22Rv1 (cell line): ENCODE measurements around the gene ABCD2.
"Not testable (repeated sequence)": the region's sequence is repeated elsewhere in the genome, so short reads cannot be mapped to it uniquely, and the experiment has no call there.

Experiments
- H3K27ac ChIP-seq: fragments of 450-650 bp; 2 replicates; pipeline ENCODE4 v1.5.1; 2017
- ZFX ChIP-seq: fragments of 450-650 bp; IDR thresholded peaks from 2 replicates; pipeline ENCODE4 v1.6.1; 2017; ENCODE audit warnings: antibody characterized with exemption, borderline replicate concordance
- TF ChIP-seq, protein P1 (sequence below): fragments of 450-650 bp; IDR thresholded peaks from 2 replicates; pipeline ENCODE4 v1.5.1; 2017; ENCODE audit warnings: mild to moderate bottlenecking

ABCD2 gene

DNA sequence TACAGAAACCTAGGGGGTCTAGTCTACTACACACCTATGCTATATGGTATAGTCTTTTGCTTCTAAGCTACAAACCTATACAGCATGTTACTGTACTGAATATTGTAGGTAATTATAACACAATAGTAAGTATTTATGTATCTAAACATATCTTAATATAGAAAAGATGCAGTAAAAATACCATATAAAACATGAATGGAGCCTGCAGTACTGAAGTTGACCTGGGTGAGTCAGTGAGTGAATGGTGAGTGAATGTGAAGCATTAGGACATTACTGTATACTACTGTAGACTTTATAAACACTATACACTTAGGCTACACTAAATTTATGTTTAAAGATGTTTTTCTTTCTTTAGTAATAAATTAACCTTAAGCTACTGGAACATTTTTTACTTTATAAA lies 13.1 kb upstream of the ABCD2 start:
- no peak overlapping the region for H3K27ac ChIP-seq
- TF ChIP-seq, protein P1, sequence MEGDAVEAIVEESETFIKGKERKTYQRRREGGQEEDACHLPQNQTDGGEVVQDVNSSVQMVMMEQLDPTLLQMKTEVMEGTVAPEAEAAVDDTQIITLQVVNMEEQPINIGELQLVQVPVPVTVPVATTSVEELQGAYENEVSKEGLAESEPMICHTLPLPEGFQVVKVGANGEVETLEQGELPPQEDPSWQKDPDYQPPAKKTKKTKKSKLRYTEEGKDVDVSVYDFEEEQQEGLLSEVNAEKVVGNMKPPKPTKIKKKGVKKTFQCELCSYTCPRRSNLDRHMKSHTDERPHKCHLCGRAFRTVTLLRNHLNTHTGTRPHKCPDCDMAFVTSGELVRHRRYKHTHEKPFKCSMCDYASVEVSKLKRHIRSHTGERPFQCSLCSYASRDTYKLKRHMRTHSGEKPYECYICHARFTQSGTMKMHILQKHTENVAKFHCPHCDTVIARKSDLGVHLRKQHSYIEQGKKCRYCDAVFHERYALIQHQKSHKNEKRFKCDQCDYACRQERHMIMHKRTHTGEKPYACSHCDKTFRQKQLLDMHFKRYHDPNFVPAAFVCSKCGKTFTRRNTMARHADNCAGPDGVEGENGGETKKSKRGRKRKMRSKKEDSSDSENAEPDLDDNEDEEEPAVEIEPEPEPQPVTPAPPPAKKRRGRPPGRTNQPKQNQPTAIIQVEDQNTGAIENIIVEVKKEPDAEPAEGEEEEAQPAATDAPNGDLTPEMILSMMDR = no peak
- TF ChIP-seq ZFX = no peak

DNA sequence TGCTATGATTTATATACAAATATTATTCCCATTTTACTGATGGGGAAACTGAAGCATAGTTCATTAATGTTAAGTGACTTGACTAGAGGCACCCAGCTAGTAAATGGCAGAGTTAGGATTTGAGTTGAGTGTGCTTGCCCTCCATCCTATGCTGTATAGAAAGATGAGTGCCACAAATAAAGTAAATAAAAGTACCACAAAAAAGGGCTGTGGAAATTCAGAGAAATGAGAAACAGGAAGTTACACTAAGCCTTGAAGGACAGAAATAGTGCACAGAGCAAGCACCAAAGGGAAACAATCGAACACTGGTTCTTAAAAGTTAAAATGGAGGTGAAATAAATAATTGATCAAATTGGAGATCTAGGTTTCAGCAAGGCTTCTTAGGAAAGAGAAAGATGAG lies 9.2 kb upstream of the ABCD2 start:
- TF ChIP-seq, protein P1 = no peak
- no peak for TF ChIP-seq ZFX
- H3K27ac ChIP-seq = no peak overlapping the region

DNA sequence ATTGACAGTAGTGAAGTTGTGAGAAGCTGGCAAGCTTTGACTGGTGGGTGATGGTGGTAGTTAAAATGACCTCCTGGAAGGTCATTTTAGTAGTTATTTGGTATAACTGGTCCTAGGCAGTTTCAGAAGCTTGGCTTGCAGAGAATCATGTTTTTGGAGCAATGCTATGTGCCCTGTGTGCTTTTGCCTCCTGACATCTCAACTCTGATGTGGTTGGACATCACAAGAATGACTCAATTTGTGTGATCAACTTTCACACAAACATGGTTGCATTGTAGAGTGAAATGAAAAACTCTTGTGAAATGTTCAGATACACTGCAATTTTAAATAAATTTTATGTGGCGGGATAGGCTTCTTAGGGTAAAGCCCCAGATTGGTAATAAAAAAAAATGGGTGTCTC lies 8.3 kb upstream of the ABCD2 start:
- no peak for TF ChIP-seq ZFX
- TF ChIP-seq, protein P1 = no peak
- H3K27ac ChIP-seq = no peak overlapping the region

DNA sequence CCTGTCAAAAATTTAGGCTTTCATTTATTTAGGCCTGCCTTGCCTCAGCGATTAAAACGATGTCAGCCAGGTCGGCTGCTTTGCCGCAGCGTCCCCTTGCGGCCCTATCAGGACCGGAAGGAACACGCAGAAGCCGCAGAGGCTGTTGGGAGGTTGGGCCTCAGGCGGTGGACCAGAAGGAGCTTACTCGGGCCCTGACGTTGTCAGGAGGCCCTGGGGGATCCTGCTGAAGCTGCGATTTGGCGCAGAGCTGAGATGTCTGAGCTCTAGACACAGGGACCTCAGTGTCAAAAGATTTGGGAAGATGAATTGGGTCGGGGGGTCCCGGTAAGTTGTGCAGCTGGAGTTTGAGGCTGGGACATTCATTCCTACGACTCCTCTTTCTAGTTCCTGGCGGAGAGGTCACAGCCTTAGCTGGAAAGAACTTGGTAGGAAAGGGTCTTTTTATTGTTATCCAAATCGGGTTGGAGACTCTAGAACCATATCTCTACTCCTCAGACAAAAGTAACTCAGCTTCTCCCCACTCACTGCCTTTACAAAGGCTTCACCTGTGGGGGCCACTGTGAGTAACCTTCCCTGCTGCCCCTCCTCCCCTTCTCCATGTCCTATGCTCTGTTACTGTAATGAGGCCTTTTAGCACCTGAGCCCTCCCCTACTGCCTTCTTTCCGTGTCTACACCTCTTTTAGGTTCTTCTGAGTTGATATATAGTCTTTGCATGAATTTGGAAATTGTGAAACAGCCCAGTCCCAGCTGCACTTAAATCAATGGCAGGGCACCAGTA lies 6.6 kb upstream of the ABCD2 start:
- no peak for TF ChIP-seq ZFX
- TF ChIP-seq, protein P1 = no peak
- H3K27ac ChIP-seq = no peak overlapping the region

DNA sequence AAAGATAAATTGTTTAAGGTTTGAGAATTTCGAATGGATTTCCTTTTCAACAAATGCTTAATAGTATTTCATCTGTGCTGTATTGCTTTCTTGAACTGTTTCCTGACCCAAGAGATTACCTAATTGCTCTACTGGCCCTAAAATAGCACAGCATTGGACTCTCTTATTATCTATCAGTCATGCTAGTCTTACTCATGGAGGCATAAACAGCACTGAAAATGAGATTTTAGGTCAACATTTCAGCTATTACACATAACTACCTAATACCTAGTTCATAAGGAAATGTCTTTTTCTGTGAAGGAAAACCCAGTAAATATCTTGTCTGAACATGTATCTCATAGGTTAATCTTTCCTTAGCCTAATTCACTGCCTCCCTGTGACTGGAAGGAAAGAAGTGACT lies 4.3 kb upstream of the ABCD2 start:
- no peak overlapping the region for H3K27ac ChIP-seq
- no peak for TF ChIP-seq ZFX
- TF ChIP-seq, protein P1 = no peak

DNA sequence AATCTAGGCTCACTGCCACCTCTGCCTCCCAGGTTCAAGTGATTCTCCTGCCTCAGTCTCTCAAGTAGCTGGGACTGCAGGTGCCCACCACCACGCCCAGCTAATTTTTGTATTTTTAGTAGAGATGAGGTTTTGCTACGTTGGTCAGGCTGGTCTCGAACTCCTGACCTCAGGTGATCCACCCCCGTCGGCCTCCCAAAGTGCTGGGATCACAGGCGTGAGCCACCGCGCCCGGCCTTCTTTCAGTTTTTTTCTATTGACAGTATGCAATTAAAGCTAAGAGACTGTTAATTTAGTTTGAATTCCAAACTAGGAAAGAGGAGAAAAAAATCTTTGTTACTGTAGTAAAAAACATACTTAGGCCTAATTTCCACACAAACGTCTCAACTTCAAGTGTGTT lies 3.6 kb upstream of the ABCD2 start:
- H3K27ac ChIP-seq = not testable (repeated sequence)

DNA sequence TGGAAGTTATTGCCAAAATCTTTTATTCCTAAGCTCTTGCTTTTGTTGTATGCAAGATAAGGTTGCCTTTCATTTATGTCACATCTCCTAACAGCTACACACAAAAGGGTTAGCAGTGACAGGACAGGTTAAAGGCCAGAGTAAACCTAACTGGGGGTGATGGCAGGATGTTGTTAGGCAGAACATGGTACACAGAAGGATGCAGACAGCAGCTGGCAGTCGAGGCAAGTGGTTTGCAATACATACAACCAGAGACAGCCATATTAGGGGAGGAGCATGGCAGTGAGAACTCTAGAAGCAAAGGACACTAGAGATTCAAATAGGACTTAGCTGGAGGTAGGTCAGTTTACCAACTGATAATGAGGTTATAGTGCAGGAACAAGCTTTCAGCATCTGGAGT lies 2.7 kb upstream of the ABCD2 start:
- no peak overlapping the region for H3K27ac ChIP-seq
- TF ChIP-seq ZFX = no peak
- TF ChIP-seq, protein P1 = no peak

DNA sequence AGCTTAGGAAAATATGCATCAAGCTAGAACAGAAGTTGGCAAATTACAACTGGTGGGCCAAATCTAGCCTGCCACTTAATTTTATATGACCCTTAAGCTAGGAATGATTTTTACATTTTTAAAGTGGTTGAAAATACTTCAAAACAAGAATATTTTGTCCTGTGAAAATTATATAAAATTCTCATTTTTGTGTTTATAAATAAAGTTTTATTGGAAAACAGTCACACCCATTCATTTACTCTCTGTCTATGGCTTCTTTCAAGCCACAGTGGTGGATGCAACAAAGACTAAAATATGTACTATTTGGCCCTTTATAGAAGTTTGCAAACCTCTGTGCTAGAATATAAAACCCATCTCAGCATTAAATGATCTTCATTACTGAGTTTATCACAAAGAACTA lies 2.1 kb upstream of the ABCD2 start:
- no peak overlapping the region for H3K27ac ChIP-seq
- TF ChIP-seq ZFX = no peak
- TF ChIP-seq, protein P1 = no peak
